ENCODE results near the gene BAIAP2L1. TPM values are rescaled to one million over a fixed set of nuclear protein-coding genes. Genes with fewer than 3 reads are reported as not detected.
"Not testable (repeated sequence)": the region's sequence is repeated elsewhere in the genome, so short reads cannot be mapped to it uniquely, and the experiment has no call there.

BAIAP2L1 gene, protein sequence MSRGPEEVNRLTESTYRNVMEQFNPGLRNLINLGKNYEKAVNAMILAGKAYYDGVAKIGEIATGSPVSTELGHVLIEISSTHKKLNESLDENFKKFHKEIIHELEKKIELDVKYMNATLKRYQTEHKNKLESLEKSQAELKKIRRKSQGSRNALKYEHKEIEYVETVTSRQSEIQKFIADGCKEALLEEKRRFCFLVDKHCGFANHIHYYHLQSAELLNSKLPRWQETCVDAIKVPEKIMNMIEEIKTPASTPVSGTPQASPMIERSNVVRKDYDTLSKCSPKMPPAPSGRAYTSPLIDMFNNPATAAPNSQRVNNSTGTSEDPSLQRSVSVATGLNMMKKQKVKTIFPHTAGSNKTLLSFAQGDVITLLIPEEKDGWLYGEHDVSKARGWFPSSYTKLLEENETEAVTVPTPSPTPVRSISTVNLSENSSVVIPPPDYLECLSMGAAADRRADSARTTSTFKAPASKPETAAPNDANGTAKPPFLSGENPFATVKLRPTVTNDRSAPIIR
- total RNA-seq (4.9 TPM), polyA plus RNA-seq (3.7 TPM)

- H3K27ac ChIP-seq (ENCODE audit: low read depth) = peak within 1 kb of the TSS; percentile 60
- peaks cover 2% of the 10 kb centered on the region for H3K4me1 ChIP-seq (ENCODE audit: insufficient read depth)
- peak within 1 kb of the TSS; percentile 52 for H3K4me3 ChIP-seq (ENCODE audit: low read depth, low read length)
- under 1% methylated on average over 76 of the region's 76 CpGs for WGBS
- H3K36me3 ChIP-seq (ENCODE audit: insufficient read depth) = no peaks in the 10 kb centered on the region
- DNase-seq (ENCODE audit: extremely low spot score) = peak; percentile 52
Measured at GRCh38 chr7:98400542-98401340, at the start of gene BAIAP2L1. Gene BAIAP2L1, minus strand, starts transcription at chr7:98401090. Its CDS starts 238 bp downstream, at chr7:98400852.

DNA sequence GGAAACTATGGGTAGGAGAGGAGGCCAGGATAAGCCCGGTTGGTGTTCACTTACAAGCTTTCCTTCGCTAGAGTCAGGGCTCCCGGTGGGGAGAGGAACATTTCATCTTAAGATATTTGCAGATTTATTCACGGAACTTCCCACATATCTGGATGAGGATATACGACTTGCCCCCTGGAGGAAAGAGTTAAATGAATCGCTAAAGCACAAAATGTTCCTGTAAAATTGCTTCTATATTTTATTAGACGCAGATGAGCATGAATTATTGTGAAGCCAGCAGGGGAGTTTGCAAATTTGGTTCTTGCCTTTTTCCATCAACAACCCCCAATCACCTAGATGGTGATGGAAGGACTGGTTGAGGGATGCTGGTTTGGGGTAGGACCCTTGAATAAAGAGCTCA is 47.9 kb upstream of the BAIAP2L1 start:
- WGBS = 64% methylated on average over 7 of the region's 7 CpGs
- H3K36me3 ChIP-seq (ENCODE audit: insufficient read depth) = no peaks in the 10 kb centered on the region
- DNase-seq (ENCODE audit: extremely low spot score) = no peak
- no peak overlapping the region for H3K27ac ChIP-seq (ENCODE audit: low read depth)
- H3K4me1 ChIP-seq (ENCODE audit: insufficient read depth) = no peaks in the 10 kb centered on the region
- no peak overlapping the region for H3K4me3 ChIP-seq (ENCODE audit: low read depth, low read length)

DNA sequence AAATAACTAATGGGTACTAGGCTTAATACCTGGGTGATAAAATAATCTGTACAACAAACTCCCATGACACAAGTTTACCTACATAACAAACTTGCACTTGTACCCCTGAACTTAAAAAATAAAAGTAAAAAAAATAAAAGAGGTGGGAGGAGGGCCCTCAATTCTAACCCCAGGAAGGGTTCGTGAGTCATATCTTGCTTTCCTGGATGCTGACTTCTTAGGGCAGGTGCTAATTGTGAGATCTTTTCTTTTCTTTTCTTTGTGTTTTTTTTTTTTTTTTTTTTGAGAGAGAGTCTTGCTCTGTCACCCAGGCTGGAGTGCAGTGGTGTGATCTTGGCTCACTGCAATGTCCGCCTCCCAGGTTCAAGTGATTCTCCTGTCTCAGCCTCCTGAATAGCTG is 40.1 kb upstream of the BAIAP2L1 start:
- not testable (repeated sequence) for H3K27ac ChIP-seq (ENCODE audit: low read depth); H3K4me1 ChIP-seq (ENCODE audit: insufficient read depth); H3K4me3 ChIP-seq (ENCODE audit: low read depth, low read length); DNase-seq (ENCODE audit: extremely low spot score); H3K36me3 ChIP-seq (ENCODE audit: insufficient read depth)
- 89% methylated on average over 2 of the region's 2 CpGs for WGBS

DNA sequence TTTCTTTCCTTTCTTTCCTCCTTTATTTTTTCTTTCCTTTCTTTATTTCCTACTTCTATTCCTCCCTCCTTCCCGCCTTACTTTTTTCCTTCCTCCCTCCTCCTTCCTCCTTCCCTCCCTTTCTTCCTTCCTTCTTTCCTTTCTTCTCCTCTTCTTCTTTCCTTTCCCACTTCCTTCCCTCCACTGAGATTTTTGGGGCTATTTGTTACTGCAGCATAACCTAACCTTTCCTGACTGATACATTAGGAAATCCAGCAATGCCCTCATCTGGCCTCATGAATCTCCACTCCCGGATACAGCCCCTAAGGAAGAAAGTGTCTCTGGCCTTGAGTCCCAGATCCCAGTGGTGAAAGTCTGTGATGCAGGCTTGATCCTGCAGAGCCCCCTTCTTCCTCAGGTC is 38.6 kb upstream of the BAIAP2L1 start:
- WGBS = 40% methylated on average over 2 of the region's 2 CpGs
- Histone ChIP-seq H3K36me3 (ENCODE audit: insufficient read depth) (no peaks in the 10 kb centered on the region), H3K4me3 (ENCODE audit: low read depth, low read length) (no peak overlapping the region), H3K27ac (ENCODE audit: low read depth) (no peak overlapping the region), H3K4me1 (ENCODE audit: insufficient read depth) (no peaks in the 10 kb centered on the region)
- DNase-seq (ENCODE audit: extremely low spot score) = no peak

GRCh38 chr7:98434087-98434486 is 33.2 kb upstream of the BAIAP2L1 start:
- WGBS = 83% methylated on average over 10 of the region's 10 CpGs
- H3K4me1 ChIP-seq (ENCODE audit: insufficient read depth) = no peaks in the 10 kb centered on the region
- H3K27ac ChIP-seq (ENCODE audit: low read depth) = no peak overlapping the region
- H3K36me3 ChIP-seq (ENCODE audit: insufficient read depth) = no peaks in the 10 kb centered on the region
- DNase-seq (ENCODE audit: extremely low spot score) = no peak
- H3K4me3 ChIP-seq (ENCODE audit: low read depth, low read length) = no peak overlapping the region

GRCh38 chr7:98429799-98430198 is 28.9 kb upstream of the BAIAP2L1 start:
- no peak for DNase-seq (ENCODE audit: extremely low spot score)
- WGBS = 92% methylated on average over 13 of the region's 13 CpGs

DNA sequence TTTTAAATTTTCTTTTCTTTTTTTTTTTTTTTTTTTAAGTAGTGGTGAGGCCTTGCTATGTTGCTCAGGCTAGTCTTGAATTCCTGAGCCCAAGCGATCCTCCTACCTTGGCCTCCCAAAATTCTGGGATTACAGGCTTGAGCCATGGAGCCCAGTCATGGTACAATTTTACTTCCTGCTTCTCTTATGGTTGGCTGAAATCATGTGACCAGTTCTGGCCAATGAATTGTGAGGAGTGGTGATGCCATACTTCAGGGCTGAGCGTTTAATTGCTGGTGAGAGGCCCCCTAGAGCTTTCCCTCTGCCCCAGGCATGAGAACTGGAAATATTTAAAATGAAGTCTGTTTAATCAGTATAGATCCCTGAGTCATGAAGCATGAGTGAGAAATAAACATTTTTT is 22.2 kb upstream of the BAIAP2L1 start:
- 79% methylated on average over 2 of the region's 2 CpGs for WGBS
- H3K4me3 ChIP-seq (ENCODE audit: low read depth, low read length) = no peak overlapping the region

More at GRCh38 chr7:98429799-98430198, 28.9 kb upstream of the BAIAP2L1 start:
- Histone ChIP-seq H3K4me1 (ENCODE audit: insufficient read depth) (no peaks in the 10 kb centered on the region), H3K36me3 (ENCODE audit: insufficient read depth) (no peaks in the 10 kb centered on the region), H3K27ac (ENCODE audit: low read depth) (no peak overlapping the region), H3K4me3 (ENCODE audit: low read depth, low read length) (no peak overlapping the region)

DNA sequence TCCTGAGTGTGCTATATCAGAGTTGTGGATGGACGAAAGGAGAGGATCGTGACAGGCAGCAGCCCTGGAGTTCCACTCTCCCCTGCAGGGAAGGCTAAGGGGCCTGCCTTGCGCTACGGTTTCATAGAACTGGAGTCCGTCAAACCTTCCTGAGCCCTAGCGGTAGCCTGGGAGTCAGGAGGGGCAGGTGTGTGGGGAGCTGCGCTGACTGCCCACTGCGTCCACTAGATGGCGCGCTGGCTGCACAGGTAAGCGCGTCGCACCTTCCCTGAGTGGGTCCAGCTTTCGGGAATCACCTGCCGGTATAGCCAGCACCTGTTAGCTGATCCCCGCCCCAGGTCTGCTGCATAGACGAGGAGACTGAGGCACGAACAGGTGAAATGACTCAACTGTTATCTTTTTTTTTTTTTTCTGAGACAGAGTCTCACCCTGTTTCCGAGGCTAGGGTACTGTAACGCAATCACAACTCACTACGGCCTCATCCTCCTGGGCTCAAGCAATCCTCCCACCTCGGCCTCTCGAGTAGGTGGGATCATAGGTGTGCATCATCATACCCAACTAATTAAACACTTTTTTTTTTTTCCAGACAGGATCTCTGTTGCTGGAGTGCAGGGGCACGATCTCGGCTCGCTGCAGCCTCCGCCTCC is 20.2 kb upstream of the BAIAP2L1 start:
- 31% methylated on average over 27 of the region's 27 CpGs for WGBS
- H3K36me3 ChIP-seq (ENCODE audit: insufficient read depth) = no peaks in the 10 kb centered on the region
- H3K4me1 ChIP-seq (ENCODE audit: insufficient read depth) = no peaks in the 10 kb centered on the region
- no peak overlapping the region for H3K27ac ChIP-seq (ENCODE audit: low read depth)
- DNase-seq (ENCODE audit: extremely low spot score) = no peak
- H3K4me3 ChIP-seq (ENCODE audit: low read depth, low read length) = no peak overlapping the region

More for the DNA sequence above, 22.2 kb upstream of the BAIAP2L1 start:
- no peak for DNase-seq (ENCODE audit: extremely low spot score)
- H3K4me1 ChIP-seq (ENCODE audit: insufficient read depth) = no peaks in the 10 kb centered on the region
- H3K36me3 ChIP-seq (ENCODE audit: insufficient read depth) = no peaks in the 10 kb centered on the region
- no peak overlapping the region for H3K27ac ChIP-seq (ENCODE audit: low read depth)

GRCh38 chr7:98419988-98420387 is 19.1 kb upstream of the BAIAP2L1 start:
- not testable (repeated sequence) for DNase-seq (ENCODE audit: extremely low spot score); H3K4me3 ChIP-seq (ENCODE audit: low read depth, low read length); H3K36me3 ChIP-seq (ENCODE audit: insufficient read depth); H3K4me1 ChIP-seq (ENCODE audit: insufficient read depth); H3K27ac ChIP-seq (ENCODE audit: low read depth)
- 82% methylated on average over 3 of the region's 3 CpGs for WGBS

- not testable (repeated sequence) for DNase-seq (ENCODE audit: extremely low spot score); H3K4me3 ChIP-seq (ENCODE audit: low read depth, low read length); H3K36me3 ChIP-seq (ENCODE audit: insufficient read depth); H3K4me1 ChIP-seq (ENCODE audit: insufficient read depth); H3K27ac ChIP-seq (ENCODE audit: low read depth)
- WGBS = 91% methylated on average over 5 of the region's 5 CpGs
Measured at GRCh38 chr7:98419316-98419691, 18.4 kb upstream of the BAIAP2L1 start.

GRCh38 chr7:98418636-98419315 is 17.9 kb upstream of the BAIAP2L1 start:
- no peak for DNase-seq (ENCODE audit: extremely low spot score)
- Histone ChIP-seq H3K27ac (ENCODE audit: low read depth) (peak overlapping the region; percentile 11), H3K36me3 (ENCODE audit: insufficient read depth) (no peaks in the 10 kb centered on the region), H3K4me1 (ENCODE audit: insufficient read depth) (no peaks in the 10 kb centered on the region), H3K4me3 (ENCODE audit: low read depth, low read length) (no peak overlapping the region)
- WGBS = 62% methylated on average over 7 of the region's 7 CpGs

GRCh38 chr7:98418271-98418635 is 17.4 kb upstream of the BAIAP2L1 start:
- H3K4me1 ChIP-seq (ENCODE audit: insufficient read depth) = no peaks in the 10 kb centered on the region
- 91% methylated on average over 7 of the region's 7 CpGs for WGBS
- H3K27ac ChIP-seq (ENCODE audit: low read depth) = peak overlapping the region; percentile 11
- no peak for DNase-seq (ENCODE audit: extremely low spot score)
- no peak overlapping the region for H3K4me3 ChIP-seq (ENCODE audit: low read depth, low read length)
- no peaks in the 10 kb centered on the region for H3K36me3 ChIP-seq (ENCODE audit: insufficient read depth)

DNA sequence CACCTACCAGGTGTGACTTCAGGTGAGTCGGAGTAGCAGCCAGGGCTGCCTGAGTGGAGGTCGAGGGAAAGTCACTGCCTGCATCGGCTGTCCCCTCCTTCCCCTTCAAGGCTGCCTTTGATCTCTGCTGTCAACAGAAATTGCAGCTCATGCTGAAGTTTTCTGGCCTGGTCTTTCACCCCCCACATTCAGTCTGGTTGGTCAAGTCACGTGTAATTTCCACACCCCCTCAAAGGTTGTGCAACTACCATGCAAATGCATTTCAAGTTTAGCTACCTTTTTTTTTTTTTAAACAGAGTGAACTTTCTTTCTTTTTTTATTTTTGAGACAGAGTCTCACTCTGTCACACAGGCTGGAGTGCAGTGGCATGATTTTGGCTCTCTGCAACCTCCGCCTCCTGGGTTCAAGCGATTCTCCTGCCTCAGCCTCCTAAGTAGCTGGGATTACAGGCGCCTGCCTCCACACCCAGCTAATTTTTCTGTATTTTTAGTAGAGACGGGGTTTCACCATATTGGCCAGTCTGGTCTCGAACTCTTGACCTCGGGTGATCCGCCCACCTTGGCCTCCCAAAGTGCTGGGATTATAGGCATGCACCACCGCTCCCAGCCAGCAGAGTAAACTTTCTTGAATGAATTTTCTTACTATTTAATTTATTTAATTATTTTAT is 16.8 kb upstream of the BAIAP2L1 start:
- H3K4me3 ChIP-seq (ENCODE audit: low read depth, low read length); H3K36me3 ChIP-seq (ENCODE audit: insufficient read depth); DNase-seq (ENCODE audit: extremely low spot score); H3K4me1 ChIP-seq (ENCODE audit: insufficient read depth): not testable (repeated sequence)
- 67% methylated on average over 12 of the region's 12 CpGs for WGBS
- peak overlapping the region; percentile 38 for H3K27ac ChIP-seq (ENCODE audit: low read depth)
